Measurements from ENCODE around the gene PLA2G2C.
A peak's percentile ranks its signal among the peaks of the same experiment; 100 is the strongest.

Gene PLA2G2C

GRCh38 chr1:20123722-20124455 is 62.4 kb downstream of the PLA2G2C start:
- intact Hi-C loops (cut with DNase I) = no loop called here
- peak in 1 of 42 donors; percentile 3 for DNase-seq

DNA sequence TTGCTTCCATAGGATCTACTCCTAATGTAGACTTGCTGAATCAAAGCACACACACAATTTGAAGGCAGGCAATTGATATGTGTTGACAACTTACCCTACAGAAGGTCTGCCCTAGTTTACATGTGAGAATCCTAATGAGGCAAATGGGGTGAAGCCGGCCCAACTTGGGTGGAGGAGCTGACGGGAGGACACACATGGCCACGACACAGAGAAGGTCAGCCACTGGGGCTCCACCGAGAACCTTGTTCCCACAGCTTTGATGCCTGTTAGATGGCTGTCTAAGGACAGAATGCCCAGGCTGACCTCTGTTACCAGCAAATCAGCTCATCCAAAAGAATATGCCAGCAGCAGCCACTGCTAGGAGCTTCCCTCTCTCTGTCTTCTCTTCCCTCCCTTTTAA is 65.5 kb downstream of the PLA2G2C start:
- intact Hi-C loops (cut with DNase I) = no loop called here
- DNase-seq = peak in 1 of 42 donors; percentile 15

DNA sequence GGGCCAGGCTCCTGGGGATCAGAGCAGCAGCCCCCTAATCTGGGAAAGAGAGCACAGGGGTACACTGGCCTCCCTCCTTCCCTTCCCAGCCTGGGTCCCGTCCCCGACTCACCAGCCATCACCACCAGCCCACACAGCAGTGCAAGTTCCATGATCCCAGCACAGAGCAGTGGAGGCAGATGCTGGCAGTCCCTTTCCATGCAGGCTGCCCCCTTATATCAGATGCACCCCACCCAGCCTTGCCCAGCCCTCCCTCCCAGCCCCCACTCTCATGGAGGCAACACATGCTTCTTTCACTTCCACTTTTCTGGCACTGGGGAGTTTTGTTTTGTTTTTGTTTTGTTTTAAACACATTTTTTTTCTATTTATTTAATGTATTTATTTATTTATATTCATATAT is 67.0 kb downstream of the PLA2G2C start, which contains the start of gene PLA2G2D:
Gene PLA2G2D (minus strand): TSS at position 190 of the 400 bp plus-strand sequence. CDS start 38 bp downstream, at position 152.
- peak in 1 of 42 donors; percentile 5 for DNase-seq

GRCh38 chr1:20117236-20117635 is 69.1 kb downstream of the PLA2G2C start:
- no peak for DNase-seq
- intact Hi-C loops (cut with DNase I) = no loop called here

More for the DNA sequence above, 67.0 kb downstream of the PLA2G2C start, which contains the start of gene PLA2G2D:
- intact Hi-C loops (cut with DNase I) = no loop called here

- DNase-seq = no peak
- intact Hi-C loops (cut with DNase I) = no loop called here
These were observed 70.4 kb downstream of the PLA2G2C start for GRCh38 chr1:20115916-20116315.

DNA sequence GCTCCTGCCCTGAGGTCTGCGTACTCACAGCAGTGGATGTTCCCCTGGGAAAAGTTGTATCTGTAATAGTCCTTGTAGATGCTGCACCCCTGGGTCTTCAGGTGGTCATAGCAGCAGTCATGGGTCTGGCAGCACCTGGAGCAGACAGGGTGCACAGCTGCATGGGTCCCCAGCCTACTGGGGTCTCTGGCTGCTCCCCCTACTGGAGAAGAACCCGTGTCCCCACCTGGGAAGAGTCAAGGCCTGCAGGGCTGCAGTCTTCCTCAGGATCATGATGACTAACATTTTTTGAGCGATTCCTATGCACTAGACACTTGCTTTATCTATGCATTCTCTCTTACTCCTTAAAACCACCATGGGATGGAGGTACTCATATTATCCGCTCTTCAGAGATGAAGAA is 70.8 kb downstream of the PLA2G2C start:
- intact Hi-C loops (cut with DNase I) = no loop called here
- no peak for DNase-seq

DNA sequence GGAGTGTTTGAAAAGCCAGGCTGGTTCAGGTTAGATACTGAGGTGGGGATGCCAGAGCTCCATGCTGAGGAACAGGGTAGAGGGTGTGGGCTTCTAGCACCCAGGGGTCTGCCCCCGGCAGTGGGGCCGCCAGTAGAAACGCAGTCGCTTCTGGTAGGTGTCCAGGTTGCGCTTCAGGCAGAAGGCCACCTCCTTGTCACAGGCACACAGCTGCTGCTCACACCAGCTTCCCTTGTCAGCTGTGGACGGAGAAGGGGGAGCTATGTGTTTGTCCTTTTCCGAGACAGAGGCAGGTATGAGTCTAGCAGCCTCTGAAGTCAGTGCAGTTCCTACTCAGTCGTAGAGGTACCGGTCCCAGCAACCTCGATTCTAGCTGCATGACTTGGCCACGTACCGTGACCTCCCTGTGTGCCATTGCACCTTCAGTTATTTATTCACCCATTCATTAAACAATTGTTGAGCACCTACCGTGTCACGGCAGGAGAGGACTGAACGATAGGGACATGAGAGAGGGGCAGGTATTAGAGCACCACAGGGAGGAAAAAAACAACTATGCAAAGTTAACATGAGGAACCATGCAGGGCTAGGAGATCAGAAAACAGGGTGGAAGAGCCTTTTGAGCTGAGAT is 72.2 kb downstream of the PLA2G2C start:
- intact Hi-C loops (cut with DNase I) = no loop called here
- DNase-seq = no peak

Data from head of caudate nucleus (tissue), 42 donors.